ENCODE data around the gene AMMECR1L.
"Not testable (repeated sequence)": the region's sequence is repeated elsewhere in the genome, so short reads cannot be mapped to it uniquely, and the experiment has no call there.

The AMMECR1L gene

DNA sequence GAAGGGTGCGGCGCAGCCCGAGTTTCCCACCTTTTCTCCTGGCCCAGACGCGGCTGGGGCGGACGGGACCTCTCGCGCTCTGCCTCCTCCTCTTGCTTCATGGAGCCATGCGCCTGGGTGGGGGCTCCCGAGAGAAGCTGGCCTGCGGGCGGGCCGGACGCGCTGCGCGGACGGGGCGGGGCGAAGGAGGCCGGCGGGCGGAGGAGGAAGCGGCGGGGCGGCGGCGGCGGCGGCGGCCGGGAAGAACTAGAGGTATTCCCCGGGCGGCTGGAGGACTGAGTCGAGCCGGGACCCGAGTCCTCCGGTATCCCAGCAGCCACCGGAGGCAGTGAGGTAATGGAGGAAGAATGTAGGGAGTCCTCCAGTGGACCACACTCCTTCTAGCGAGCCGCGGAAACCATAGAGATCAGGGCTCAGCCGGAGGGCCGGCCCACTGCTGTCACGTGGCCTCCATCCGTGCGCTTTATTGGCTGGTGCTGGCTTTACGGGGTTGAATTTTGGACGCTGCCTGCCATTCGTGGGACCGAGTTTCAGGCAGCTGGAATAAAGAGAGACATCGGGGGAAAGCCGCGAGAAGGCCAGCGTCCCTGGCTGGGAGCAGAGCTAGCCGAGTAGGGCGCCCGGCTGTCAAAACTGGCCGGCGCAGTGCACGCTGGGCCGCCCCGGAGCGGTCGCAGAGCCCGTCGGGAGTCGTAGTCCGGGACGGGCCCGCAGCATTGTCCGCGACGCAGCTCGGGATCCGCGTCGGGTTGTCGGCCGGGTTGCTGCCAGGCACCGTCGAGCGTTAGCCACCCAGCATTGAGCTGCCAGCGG lies at the start of gene AMMECR1L:
TSS of gene AMMECR1L (minus strand) at position 177 of the 813 bp plus-strand sequence. CDS start 11,722 bp downstream, outside the sequence.
- H3K9me3 ChIP-seq; intact Hi-C loops (cut with DNase I; ENCODE audit: low total_unique reads); H3K27me3 ChIP-seq: not testable (repeated sequence)
- Histone ChIP-seq H3K27ac (peak within 1 kb of the TSS; percentile 94 to 95), H3K4me3 (peak within 1 kb of the TSS; percentile 71 to 73), H3K4me1 (peaks cover 0 to 52% (median 28%) of the 10 kb centered on the region in 4 donors), H3K36me3 (peaks cover 0 to 16% (median under 1%) of the 10 kb centered on the region in 3 donors)
- peak; percentile 86 to 92 for DNase-seq

GRCh38 chr2:127935337-127935736 lies 49.6 kb upstream of the AMMECR1L start:
- no peak for TF ChIP-seq CTCF (IDR thresholded peaks at IDR 0.05)
- intact Hi-C loops (cut with DNase I; ENCODE audit: low total_unique reads) = no loop called here
- Histone ChIP-seq H3K27ac (no peak overlapping the region), H3K4me1 (no peaks in the 10 kb centered on the region), H3K36me3 (peaks cover 0 to 3% (median 1%) of the 10 kb centered on the region in 3 donors), H3K4me3 (no peak overlapping the region), H3K27me3 (no peaks in the 10 kb centered on the region), H3K9me3 (no peaks in the 10 kb centered on the region)
- no peak for DNase-seq

DNA sequence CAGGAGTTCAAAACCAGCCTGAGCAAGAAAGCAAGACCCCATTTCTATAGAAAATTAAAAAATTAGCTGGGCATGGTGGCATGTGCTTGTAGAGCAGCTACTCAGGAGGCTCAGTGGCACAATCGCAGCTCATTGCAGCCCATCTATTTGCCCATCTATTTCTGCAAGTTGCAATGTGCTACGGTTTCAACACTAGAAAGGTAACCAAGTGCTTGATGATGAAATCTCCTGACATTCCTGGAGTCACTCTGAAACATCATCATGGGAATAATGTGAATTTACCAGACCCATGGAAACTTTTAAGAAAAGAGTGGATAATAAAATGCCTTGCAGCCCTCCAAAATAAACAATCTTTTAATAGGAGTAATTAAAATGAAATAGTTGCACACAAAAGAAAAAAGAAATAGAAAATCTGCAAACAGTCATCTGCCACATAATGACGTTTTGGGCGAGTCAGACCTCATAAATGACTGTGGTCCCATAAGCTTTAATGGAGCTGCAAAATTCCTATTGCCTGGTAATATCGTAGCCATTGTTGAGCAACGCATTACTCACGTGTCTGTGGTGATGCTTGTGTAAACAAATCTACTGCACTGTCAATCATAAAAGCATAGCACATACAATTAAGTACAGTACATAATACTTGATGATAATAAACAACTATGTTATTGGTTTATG lies 46.6 kb upstream of the AMMECR1L start:
- Histone ChIP-seq H3K9me3 (no peaks in the 10 kb centered on the region), H3K36me3 (no peaks in the 10 kb centered on the region), H3K27ac (no peak overlapping the region), H3K27me3 (no peaks in the 10 kb centered on the region), H3K4me1 (no peaks in the 10 kb centered on the region), H3K4me3 (no peak overlapping the region)
- no peak for DNase-seq
- intact Hi-C loops (cut with DNase I; ENCODE audit: low total_unique reads) = no loop called here
- no peak for TF ChIP-seq CTCF (IDR thresholded peaks at IDR 0.05)

DNA sequence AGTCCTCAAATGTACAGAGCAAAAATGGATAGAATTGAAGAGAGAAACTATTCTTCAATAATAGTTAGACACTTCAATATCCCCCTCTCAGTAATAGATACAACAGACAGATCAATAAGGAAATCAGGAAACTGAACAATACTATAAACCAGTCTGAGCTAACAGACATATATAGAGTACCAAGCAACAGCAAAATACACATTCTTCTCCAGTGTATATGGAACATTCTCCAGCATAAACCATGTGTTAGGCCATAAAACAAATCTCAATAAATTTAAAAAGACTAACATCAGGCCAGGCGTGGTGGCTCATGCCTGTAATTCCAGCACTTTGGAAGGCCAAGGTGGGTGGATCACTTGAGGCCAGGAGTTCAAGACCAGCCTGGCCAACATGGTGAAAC lies 43.7 kb upstream of the AMMECR1L start:
- no peak for TF ChIP-seq CTCF (IDR thresholded peaks at IDR 0.05)
- intact Hi-C loops (cut with DNase I; ENCODE audit: low total_unique reads) = no loop called here
- Histone ChIP-seq H3K4me3 (no peak overlapping the region), H3K4me1 (no peaks in the 10 kb centered on the region), H3K27ac (no peak overlapping the region), H3K36me3 (no peaks in the 10 kb centered on the region), H3K9me3 (no peaks in the 10 kb centered on the region), H3K27me3 (peaks cover 0 to 3% of the 10 kb centered on the region in 2 donors)
- DNase-seq = no peak

DNA sequence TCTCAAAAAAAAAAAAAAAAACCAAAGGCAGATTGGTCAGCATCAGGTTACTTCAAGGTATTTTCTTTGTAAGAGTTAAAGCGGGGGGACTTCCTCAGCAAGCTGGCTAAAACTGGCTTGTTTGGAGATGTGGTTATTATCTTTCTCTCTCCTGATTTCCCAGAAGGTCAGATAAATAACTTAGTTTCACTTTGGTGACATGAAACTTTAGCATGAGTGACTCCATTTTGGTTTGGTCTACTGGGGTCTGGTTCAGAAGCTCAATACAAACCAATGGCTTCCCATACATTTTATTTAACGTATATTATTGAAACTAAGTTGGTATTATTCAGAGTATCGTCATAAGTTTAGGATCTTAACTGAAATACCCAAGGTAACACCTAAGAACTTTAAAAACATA lies 41.6 kb upstream of the AMMECR1L start:
- Histone ChIP-seq H3K4me1 (no peaks in the 10 kb centered on the region), H3K4me3 (no peak overlapping the region), H3K36me3 (no peaks in the 10 kb centered on the region), H3K27me3 (peaks cover 0 to 5% of the 10 kb centered on the region in 2 donors), H3K9me3 (no peaks in the 10 kb centered on the region), H3K27ac (no peak overlapping the region)
- no peak for TF ChIP-seq CTCF (IDR thresholded peaks at IDR 0.05)
- intact Hi-C loops (cut with DNase I; ENCODE audit: low total_unique reads) = no loop called here
- no peak for DNase-seq

- Histone ChIP-seq H3K4me1 (no peaks in the 10 kb centered on the region), H3K36me3 (no peaks in the 10 kb centered on the region), H3K9me3 (no peaks in the 10 kb centered on the region), H3K27ac (no peak overlapping the region), H3K4me3 (no peak overlapping the region), H3K27me3 (no peaks in the 10 kb centered on the region)
- DNase-seq = no peak
- TF ChIP-seq CTCF (IDR thresholded peaks at IDR 0.05) = no peak
- intact Hi-C loops (cut with DNase I; ENCODE audit: low total_unique reads) = no loop called here
These were observed 32.2 kb upstream of the AMMECR1L start for GRCh38 chr2:127917916-127918315.

All from tibial artery (tissue), 4 donors.